Skeletal muscle tissue (tissue), 4 donors: Measurements from ENCODE around the gene ZNF784. TPM values are rescaled to one million over a fixed set of nuclear protein-coding genes. Genes with fewer than 3 reads are reported as not detected.

Experiments
- H3K27ac ChIP-seq: one replicate; pipeline ENCODE4 v1.7.0; 2013; ENCODE audit warnings: mild to moderate bottlenecking, low read depth, low read length, inconsistent platforms
- H3K27me3 ChIP-seq, 3 donors: one replicate each; pipeline ENCODE4 v1.7.0; 2013; ENCODE audit warnings: low read length in 3 of 3; ENCODE audit not compliant: control insufficient read depth in 3 of 3, insufficient read depth in 3 of 3
- H3K36me3 ChIP-seq, 3 donors: one replicate each; pipeline ENCODE4 v1.7.0; 2013; ENCODE audit warnings: low read length in 3 of 3; ENCODE audit not compliant: control insufficient read depth in 3 of 3, insufficient read depth in 3 of 3
- H3K4me1 ChIP-seq, 3 donors: one replicate each; pipeline ENCODE4 v1.7.0; 2013; ENCODE audit warnings: low read length in 3 of 3, mild to moderate bottlenecking in 3 of 3; ENCODE audit not compliant: control insufficient read depth in 3 of 3, insufficient read depth in 3 of 3
- H3K4me3 ChIP-seq, 3 donors: one replicate each; pipeline ENCODE4 v1.7.0; 2013; ENCODE audit warnings: low read length in 3 of 3
- H3K9ac ChIP-seq, 3 donors: one replicate each; pipeline ENCODE4 v1.7.0; 2013; ENCODE audit warnings: low read length in 3 of 3, mild to moderate bottlenecking in 3 of 3, moderate library complexity in 2 of 3, low read depth in 1 of 3
- H3K9me3 ChIP-seq, 3 donors: one replicate each; pipeline ENCODE4 v1.7.0; 2013; ENCODE audit warnings: low read length in 3 of 3; ENCODE audit not compliant: control insufficient read depth in 3 of 3
- total RNA-seq: library from RNA; depleted of rRNA; stranded (reverse); fragments of >200 nt; gene quantifications from one replicate; pipeline ENCODE4 v1.2.3, GENCODE V29; 2014
- donor health status: Osteomylitis.

The ZNF784 gene
- 8.9 TPM for total RNA-seq

GRCh38 chr19:55624109-55625003 is at the start of gene ZNF784:
Gene ZNF784 (minus strand): TSS chr19:55624566. CDS start chr19:55624561, 5 bp downstream.
- H3K4me1 ChIP-seq = peaks cover 33 to 45% (median 43%) of the 10 kb centered on the region in 3 donors
- H3K27me3 ChIP-seq = no peaks in the 10 kb centered on the region
- H3K36me3 ChIP-seq = peaks cover 4 to 8% (median 6%) of the 10 kb centered on the region in 3 donors
- no peaks in the 10 kb centered on the region for H3K9me3 ChIP-seq
- H3K4me3 ChIP-seq = peak within 1 kb of the TSS; percentile 75 to 85 (median 77)
- H3K9ac ChIP-seq = peak within 1 kb of the TSS; percentile 76 to 87 (median 85)
- H3K27ac ChIP-seq = peak within 1 kb of the TSS; percentile 90

GRCh38 chr19:55673889-55674288 is 49.5 kb upstream of the ZNF784 start:
- Histone ChIP-seq H3K9me3 (no peaks in the 10 kb centered on the region), H3K27ac (no peak overlapping the region), H3K4me1 (peaks cover 37 to 55% (median 48%) of the 10 kb centered on the region in 3 donors)

DNA sequence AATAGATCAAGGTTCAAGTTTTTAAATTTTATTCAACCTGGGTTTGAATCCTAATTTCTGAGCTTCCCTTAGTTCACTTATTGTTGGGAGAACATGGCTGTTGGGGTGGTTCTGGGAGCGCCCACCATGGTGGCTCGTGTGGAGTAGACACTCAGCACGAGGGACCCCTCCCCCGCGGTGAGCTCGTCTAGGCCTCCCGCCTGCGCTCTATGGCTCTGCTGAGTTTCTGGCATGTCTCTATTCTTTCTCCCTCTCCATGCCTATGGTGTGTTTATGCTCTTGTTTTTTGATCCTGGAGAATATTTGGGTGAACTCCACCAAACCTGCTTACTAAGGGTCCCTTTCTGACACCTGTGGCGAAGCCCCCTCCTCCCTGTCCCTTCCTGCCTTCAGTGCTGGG is 49.1 kb upstream of the ZNF784 start:
- Histone ChIP-seq H3K4me1 (peaks cover 37 to 51% (median 43%) of the 10 kb centered on the region in 3 donors), H3K9me3 (no peaks in the 10 kb centered on the region), H3K36me3 (peaks cover 28 to 38% (median 33%) of the 10 kb centered on the region in 3 donors), H3K27ac (no peak overlapping the region), H3K27me3 (no peaks in the 10 kb centered on the region), H3K9ac (no peak overlapping the region), H3K4me3 (no peak overlapping the region)

More at GRCh38 chr19:55673889-55674288, 49.5 kb upstream of the ZNF784 start:
- no peak overlapping the region for H3K4me3 ChIP-seq
- no peak overlapping the region for H3K9ac ChIP-seq
- H3K27me3 ChIP-seq = no peaks in the 10 kb centered on the region
- H3K36me3 ChIP-seq = peaks cover 29 to 38% (median 34%) of the 10 kb centered on the region in 3 donors

GRCh38 chr19:55672418-55672817 is 48.1 kb upstream of the ZNF784 start:
- Histone ChIP-seq H3K27me3 (no peaks in the 10 kb centered on the region), H3K4me3 (no peak overlapping the region), H3K36me3 (peaks cover 31 to 38% (median 36%) of the 10 kb centered on the region in 3 donors), H3K27ac (no peak overlapping the region), H3K4me1 (peaks cover 30 to 43% (median 34%) of the 10 kb centered on the region in 3 donors), H3K9me3 (no peaks in the 10 kb centered on the region), H3K9ac (no peak overlapping the region)

DNA sequence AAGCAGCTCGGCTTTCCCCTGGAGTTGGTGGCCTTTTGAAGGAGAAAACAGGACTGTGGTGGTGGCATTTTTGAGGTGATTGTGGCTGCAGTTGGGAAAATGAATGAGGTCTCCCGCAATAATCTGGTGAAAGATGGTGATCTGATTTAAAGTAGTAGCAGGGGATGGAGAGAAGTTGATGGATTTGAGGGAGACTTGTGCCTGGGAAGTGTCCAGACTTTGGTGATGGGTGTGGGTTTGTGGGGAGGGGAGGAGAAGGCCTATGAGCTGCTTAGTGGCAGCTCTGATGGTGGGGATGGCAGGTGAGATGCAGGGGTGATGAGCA is 46.6 kb upstream of the ZNF784 start:
- Histone ChIP-seq H3K27ac (no peak overlapping the region), H3K9ac (no peak overlapping the region), H3K4me3 (no peak overlapping the region), H3K9me3 (no peaks in the 10 kb centered on the region), H3K36me3 (peaks cover 45 to 52% (median 49%) of the 10 kb centered on the region in 3 donors), H3K4me1 (peaks cover 16 to 29% (median 25%) of the 10 kb centered on the region in 3 donors), H3K27me3 (no peaks in the 10 kb centered on the region)

GRCh38 chr19:55670280-55671053 is 46.1 kb upstream of the ZNF784 start:
- Histone ChIP-seq H3K27me3 (no peaks in the 10 kb centered on the region), H3K27ac (no peak overlapping the region), H3K4me1 (peaks cover 11 to 23% (median 19%) of the 10 kb centered on the region in 3 donors), H3K36me3 (peaks cover 50 to 55% (median 53%) of the 10 kb centered on the region in 3 donors), H3K4me3 (peak overlapping the region in 1 of 3 donors; percentile 5), H3K9me3 (no peaks in the 10 kb centered on the region), H3K9ac (peak overlapping the region in 1 of 3 donors; percentile 25)

DNA sequence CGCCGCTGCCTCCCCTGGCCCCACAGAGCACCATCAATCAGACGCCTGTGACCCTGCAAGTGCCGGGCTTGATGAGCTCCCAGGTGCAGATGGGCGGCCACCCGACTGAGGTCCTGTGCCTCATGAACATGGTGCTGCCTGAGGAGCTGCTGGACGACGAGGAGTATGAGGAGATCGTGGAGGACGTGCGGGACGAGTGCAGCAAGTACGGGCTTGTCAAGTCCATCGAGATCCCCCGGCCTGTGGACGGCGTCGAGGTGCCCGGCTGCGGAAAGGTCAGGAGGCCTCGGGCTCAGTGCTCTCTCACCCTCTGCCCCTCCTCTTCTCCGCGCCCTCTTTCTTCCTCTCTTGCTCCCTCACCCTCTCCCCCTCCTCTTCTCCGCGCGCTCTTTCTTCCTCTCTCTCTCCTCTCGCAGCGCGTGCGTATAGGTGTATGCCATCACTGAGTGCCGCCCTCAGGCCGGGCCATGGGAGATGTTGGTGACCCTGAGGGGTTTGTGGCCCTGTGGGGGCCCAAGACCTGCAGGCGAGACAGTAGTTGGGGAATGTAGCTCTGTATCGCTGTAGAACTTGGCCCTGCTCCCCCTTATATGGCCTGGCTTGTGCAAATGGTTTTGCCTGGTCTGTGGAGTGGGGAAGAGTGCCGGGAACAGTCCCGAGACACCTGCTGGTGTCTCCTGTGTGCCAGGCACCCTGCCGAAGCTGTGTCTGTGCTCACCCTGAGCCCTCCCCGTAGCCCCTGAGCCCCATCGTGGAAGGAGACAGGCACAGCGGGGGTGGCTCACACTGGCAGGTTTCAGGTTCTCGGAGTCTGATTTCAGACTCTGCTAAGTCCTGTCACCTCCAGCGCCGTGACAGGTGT is 45.3 kb upstream of the ZNF784 start:
- Histone ChIP-seq H3K4me3 (no peak overlapping the region), H3K36me3 (peaks cover 53 to 56% (median 55%) of the 10 kb centered on the region in 3 donors), H3K27me3 (no peaks in the 10 kb centered on the region), H3K9me3 (no peaks in the 10 kb centered on the region), H3K9ac (no peak overlapping the region), H3K27ac (no peak overlapping the region), H3K4me1 (peaks cover 11 to 20% (median 18%) of the 10 kb centered on the region in 3 donors)

GRCh38 chr19:55668603-55669348 is 44.4 kb upstream of the ZNF784 start:
- Histone ChIP-seq H3K4me1 (peaks cover 5 to 15% (median 12%) of the 10 kb centered on the region in 3 donors), H3K9me3 (no peaks in the 10 kb centered on the region), H3K36me3 (peaks cover 59 to 62% (median 61%) of the 10 kb centered on the region in 3 donors), H3K27ac (no peak overlapping the region), H3K9ac (no peak overlapping the region), H3K27me3 (no peaks in the 10 kb centered on the region), H3K4me3 (no peak overlapping the region)

GRCh38 chr19:55667958-55668357 is 43.6 kb upstream of the ZNF784 start:
- Histone ChIP-seq H3K9ac (no peak overlapping the region), H3K9me3 (no peaks in the 10 kb centered on the region), H3K4me1 (peaks cover 5 to 11% (median 11%) of the 10 kb centered on the region in 3 donors), H3K4me3 (no peak overlapping the region), H3K36me3 (peaks cover 64 to 71% (median 70%) of the 10 kb centered on the region in 3 donors), H3K27me3 (no peaks in the 10 kb centered on the region), H3K27ac (no peak overlapping the region)
